Kidney capillary endothelial cell (primary cell): ENCODE results near the gene CIART.
"Not testable (repeated sequence)": the region's sequence is repeated elsewhere in the genome, so short reads cannot be mapped to it uniquely, and the experiment has no call there.

Source experiments
- DNase-seq: peaks from one replicate; pipeline ENCODE4 v3.0.0-alpha.2; 2018; ENCODE audit warnings: low spot score

The CIART gene

DNA sequence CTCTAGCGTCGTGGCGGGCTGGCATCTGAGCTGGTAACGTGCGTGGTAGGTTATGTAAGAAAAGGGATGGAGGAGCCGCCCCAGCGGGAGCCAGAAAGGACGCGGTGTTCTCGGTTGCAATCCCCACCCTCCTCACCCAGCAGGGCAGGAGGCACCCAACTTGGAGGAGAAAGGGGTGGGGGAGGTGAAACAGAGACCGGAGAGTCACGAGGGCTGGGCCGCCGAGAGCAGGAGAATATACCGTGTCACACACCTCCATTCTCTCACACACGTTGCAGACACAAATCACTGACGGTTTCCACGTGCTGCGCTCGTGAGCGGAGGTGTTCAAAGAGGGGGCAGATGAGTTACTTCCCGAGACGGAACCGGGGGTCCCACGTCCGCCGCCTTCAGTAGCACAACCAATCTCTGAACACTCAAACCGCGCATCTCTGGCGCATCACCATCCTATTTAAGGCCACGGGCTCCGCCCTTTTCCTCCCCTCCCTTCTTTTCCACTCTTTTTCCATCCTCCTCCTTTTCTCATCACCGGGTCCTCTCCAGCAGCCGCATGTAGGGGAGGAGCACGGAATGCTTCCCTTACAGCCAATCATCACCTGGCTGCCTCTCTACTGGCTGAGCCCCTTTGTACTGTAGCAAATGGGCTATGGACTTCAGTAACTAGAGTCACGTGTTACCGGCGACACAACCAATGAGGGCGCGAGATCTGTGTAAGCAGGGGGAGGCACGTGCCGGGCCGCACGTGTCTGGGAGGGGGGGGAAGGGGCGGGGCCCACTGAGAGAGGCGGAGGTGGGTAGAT lies at the start of gene CIART:
Gene CIART, plus strand, starts transcription at position 797 of the 800 bp plus-strand sequence. CDS start 714 bp downstream, outside the sequence.
- DNase-seq, result peak; percentile 87

DNA sequence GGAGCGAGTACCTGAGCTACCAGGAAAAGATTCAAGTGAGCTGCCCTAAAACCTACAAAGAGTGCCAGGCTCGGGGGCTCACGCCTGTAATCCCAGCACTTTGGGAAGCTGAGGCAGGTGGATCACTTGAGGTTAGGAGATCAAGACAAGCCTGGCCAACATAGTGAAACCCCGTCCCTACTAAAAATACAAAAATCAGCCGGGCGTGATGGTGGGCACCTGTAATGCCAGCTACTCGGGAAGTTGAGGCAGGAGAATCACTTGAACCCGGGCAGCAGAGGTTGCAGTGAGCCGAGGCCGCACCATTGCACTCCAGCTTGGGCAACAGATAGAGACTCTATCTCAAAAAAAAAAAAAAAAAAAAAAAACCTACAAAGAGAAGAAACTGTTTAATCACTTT lies 49.4 kb upstream of the CIART start:
- not testable (repeated sequence) for DNase-seq

DNA sequence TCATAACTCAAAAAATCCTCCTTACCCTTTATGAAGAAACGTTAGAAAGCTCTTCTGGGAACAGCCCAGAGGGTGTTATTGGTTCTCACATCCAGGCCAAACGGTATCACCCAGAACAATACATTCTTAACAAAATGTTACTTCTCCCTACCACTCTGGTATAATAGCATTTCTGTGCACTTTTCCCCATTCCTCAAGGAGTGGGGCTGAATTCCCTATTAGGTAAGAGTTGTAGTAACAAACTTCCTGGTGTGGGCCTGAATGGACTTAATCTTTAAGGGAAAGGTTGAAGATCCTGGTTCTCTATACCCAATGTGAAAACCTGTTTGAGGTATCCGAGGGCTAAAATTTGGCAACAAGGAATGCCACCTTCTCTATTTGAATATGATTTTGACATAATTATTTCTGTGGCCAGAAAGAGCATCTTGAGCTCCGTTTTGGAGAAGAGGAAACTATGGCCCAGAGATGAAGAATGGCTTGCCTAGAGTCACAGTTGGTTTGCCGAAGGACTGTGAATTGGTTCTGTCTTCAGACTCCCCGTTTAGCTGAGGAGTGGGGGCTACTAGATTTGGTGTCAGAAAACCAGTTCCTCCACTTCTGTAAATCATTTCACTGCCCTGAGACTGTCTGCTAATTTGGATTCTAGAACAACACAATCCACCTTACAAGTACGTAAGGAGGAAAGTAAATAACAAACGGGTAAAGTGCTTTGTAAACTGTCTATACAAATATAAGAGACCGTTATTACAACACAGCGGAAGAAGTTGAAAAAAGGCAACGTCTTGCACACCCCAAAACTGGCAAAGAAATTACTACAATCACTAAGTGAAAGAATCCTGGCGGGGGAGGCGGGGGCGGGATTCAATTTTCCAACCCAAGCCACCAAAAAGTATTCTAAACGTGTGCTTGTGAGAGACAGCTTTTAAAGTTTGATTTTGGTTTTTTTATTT lies 48.7 kb upstream of the CIART start:
- no peak for DNase-seq

DNA sequence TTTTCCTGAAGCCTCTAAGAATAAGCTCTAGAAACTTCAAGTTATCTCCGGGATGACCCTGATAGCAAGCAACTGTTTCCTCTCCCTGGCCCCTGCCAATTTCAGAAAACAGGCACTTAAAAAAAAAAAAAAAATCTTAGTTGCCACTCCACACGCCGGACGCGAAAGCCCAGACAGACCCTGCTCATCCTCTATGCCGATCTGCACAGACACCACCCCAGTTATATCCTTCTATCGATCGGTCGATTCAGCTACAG lies 48.1 kb upstream of the CIART start:
- DNase-seq, result no peak

DNA sequence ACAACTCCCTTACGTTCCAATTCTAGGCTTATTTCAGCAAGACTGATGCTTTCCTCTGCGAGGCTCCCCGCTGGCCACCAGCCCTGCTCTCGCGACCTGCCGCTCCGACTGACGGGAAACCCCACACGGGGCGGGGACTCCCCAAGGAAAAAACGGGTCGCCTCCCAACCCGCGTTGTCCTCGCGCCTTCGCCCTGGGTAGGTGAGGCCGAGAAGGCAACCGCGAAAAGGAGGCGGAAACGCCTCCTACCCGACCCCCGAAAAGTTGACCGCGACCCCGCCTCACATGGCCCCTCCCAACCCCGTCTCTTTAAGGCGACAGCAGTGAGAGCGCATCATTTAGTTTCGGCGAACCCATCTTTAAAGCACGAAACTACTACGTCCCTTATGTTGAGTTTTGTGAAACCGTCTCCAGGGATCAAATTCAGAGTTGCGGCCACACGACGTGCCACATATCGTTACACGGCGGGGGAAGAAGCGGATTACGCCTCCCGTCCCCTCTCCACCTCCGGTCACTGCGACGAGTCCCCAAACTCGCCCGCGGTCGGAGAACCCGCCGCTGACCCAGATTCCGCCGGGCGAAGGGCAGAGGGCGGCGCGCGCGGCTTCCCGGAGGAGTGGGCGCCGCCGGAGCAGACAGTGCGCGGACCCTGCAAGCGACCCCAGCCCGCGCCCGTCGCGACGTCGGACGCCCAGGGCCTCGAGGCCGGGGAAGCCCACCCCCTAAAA lies 47.6 kb upstream of the CIART start:
- DNase-seq, result peak; percentile 51

DNA sequence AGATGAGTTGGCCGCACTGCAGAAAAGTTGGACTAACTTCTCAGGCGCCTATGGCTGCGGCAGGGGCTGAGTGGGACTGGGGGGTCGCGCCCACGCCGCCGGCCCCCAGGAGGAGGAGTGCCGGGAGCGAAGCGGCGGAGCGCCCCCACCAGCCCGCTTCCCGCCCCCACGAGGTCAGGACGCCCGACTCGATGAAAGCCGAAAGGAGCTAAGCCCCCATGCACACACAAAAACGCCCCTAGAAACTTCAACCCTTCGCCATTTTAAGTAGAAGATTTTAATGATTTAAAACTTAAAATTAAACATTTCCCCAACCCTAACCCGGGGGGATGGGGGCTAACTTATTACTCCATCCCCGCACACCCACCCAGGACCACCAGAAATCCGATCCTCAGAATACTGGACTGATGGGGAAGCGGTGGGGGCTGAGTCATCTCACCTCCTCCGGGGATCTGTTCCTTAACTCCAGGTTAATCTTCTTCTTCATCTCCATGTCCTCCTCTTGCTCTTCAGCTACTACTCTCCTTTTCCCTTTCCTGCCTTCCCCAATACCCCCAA lies 47.0 kb upstream of the CIART start:
- DNase-seq, result no peak

- peak; percentile 100 for DNase-seq
Observed at GRCh38 chr1:150235852-150236613, 46.3 kb upstream of the CIART start, which contains the start of gene ANP32E. ANP32E (minus strand) TSS chr1:150236112; CDS start chr1:150235786, 326 bp downstream.

- DNase-seq, result no peak
Observed at GRCh38 chr1:150236614-150237100, 45.7 kb upstream of the CIART start.

GRCh38 chr1:150237176-150237575 lies 45.2 kb upstream of the CIART start:
- DNase-seq, result not testable (repeated sequence)

GRCh38 chr1:150237746-150238145 lies 44.6 kb upstream of the CIART start:
- no peak for DNase-seq

- no peak for DNase-seq
Observed at GRCh38 chr1:150243003-150243402, 39.4 kb upstream of the CIART start.

DNA sequence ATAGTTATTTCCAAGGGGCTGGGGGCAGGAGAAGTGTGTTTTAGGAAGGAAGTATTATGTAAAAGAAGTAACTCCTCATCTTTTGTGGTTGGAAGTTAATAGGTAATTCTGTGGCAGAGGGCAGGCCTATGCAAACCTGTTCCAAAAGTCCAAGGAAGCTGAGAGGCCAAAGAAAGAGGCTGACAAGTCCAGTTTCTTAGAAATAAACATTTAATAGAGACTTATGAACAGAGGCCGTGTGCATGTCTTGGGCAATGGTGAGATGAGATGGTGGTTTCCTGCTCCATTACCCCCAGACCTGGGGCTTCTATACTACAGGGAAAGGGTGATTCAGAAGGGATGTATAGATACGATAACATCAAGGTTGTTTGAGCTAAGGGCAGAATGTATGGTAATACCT lies 32.4 kb upstream of the CIART start:
- no peak for DNase-seq

DNA sequence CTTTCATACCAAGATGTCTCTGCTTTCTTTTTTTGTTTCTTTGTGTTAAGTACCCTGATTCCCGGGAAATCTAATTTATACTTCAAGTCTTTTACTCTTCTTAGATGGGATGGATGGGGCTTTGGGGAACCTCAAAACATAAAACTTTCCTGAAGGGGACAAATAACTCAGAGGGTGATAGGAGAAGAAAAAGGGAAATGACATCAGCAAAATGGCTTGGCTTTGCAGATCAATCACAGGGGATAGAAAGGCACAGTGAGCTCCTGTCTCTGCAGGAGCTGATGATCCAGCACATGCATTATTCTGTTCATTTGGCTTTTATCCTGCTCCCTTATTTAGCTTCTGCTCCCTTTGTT lies 26.2 kb upstream of the CIART start:
- DNase-seq, result no peak

DNA sequence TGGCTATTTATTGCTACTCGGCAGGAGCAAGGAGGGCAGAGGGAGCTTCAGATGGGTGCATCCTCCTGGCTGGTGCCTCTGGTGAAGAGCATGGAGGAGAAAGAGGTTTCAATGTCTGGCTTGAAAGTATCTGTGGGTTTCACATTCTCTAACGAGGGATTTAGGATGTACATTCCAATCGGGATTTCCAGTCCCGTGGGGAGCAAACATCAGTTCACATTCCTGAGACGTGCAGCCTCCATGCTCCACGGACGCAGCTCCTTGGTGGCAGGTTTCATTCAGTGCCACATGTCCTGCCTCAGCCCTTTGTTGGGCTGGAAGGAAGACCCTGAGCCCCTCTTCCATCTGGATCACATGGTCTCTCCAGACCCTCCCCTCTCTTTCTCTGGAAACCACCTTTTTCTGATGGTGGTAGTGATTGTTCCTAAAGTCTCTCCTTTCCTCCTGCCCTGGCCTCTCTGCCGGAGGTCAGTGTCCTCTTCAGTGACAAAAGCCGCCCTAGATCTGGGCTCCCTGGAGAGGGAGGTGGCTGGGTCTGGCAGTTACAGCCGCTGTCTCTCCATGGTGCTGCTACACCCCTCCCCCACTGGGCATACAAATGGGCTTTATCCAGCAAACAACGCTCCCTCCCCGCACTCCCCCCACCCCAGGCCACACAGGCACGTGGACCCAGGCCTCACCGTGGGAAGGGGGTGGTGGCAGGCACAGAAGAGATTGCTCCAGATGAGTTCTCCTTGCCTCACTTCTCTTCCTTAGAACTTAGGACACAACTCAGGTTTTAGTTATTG lies 25.6 kb upstream of the CIART start:
- DNase-seq, result no peak

DNA sequence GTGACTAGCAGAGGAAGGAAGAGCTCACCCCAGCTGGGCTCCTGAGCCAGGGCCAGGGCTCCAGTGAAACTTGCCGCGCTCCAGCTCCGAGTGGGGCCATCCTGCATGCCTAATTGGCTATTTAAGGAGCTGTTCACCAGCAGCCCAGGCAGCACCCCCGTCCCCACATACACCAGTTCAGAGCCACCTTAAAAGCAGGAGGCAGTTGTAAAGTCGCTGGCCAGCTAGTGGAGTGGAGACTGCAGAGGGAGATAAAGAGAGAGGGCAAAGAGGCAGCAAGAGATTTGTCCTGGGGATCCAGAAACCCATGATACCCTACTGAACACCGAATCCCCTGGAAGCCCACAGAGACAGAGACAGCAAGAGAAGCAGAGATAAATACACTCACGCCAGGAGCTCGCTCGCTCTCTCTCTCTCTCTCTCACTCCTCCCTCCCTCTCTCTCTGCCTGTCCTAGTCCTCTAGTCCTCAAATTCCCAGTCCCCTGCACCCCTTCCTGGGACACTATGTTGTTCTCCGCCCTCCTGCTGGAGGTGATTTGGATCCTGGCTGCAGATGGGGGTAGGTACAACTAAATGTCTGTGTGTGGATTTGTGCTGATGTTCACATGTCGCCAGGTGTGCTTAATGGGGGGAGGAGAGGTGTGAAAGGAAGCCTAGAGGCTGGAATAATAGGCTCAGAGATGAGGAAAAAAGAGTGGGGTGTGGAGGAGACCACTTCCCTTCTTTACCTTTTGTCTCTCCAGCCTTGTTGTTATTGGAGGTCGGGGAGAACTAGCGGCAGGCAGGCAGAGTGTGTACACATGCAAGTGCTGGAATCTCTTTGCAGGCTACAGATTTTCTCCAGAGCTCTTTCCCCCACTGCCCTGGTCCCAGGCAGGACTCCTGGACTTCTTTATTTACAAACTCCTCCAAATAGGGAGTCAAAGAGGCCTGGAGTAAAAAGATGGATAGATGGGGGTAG lies 24.4 kb upstream of the CIART start, which contains the start of gene CA14:
Gene CA14, plus strand, starts transcription at position 151 of the 962 bp plus-strand sequence. Its CDS starts 355 bp downstream, at position 506.
- DNase-seq, result no peak

GRCh38 chr1:150259217-150259616 lies 23.1 kb upstream of the CIART start:
- no peak for DNase-seq

- no peak for DNase-seq
Observed at GRCh38 chr1:150259758-150260669, 22.3 kb upstream of the CIART start.

DNA sequence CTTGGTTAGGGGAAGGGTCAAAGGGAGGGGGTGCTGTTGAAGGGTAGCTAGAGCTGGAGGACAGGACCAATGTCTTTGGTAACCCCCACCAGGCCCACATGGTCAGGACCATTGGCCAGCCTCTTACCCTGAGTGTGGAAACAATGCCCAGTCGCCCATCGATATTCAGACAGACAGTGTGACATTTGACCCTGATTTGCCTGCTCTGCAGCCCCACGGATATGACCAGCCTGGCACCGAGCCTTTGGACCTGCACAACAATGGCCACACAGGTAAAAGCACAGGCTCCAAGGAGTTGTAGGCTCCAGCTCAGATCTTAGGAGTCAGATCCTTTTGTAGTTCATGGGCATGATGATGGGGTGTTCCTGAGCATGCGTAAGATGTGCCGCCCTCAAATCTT lies 21.0 kb upstream of the CIART start:
- no peak for DNase-seq
